OCI-LY7 (cell line): ENCODE data around the gene SMOC2. TPM values are rescaled to one million over a fixed set of nuclear protein-coding genes. Genes with fewer than 3 reads are reported as not detected.

Experiments used
- BruUV-seq: library from RNA; stranded (reverse); fragments of 400-500 nt; replicated peaks from 2 replicates; lab custom pipeline; 2021; lab: Mats Ljungman, UMichigan
- CTCF ChIA-PET: fragments of 300-600 bp; sonication (Branson Sonifier 250); formaldehyde crosslinking; loops from one replicate; lab custom pipeline; 2022; ENCODE audit warnings: antibody characterized with exemption; ENCODE audit not compliant: unreplicated experiment; lab: Charles Lee
- POLR2A ChIA-PET: fragments of 300-600 bp; sonication (Branson Sonifier 250); formaldehyde crosslinking; loops from one replicate; lab custom pipeline; 2022; ENCODE audit warnings: antibody characterized with exemption; lab: Charles Lee
- DNase-seq: peaks from one replicate; pipeline ENCODE4 v3.0.0-alpha.2; 2015; ENCODE audit warnings: low spot score
- H2AFZ ChIP-seq: fragments of 200-600 bp; sonication (generic), shearing (Covaris generic); 2 replicates; pipeline ENCODE4 v1.6.1; 2014; ENCODE audit warnings: mild to moderate bottlenecking, antibody characterized with exemption, low read length, moderate library complexity
- H3K27ac ChIP-seq: fragments of 200-600 bp; sonication (generic); 2 replicates; pipeline ENCODE4 v1.5.1; 2014; ENCODE audit warnings: mixed run types, low read depth, mild to moderate bottlenecking, moderate library complexity, low read length, inconsistent platforms; ENCODE audit not compliant: poor library complexity, severe bottlenecking
- H3K36me3 ChIP-seq: fragments of 200-600 bp; sonication (generic); 2 replicates; pipeline ENCODE4 v1.6.1; 2014; ENCODE audit warnings: mild to moderate bottlenecking, antibody characterized with exemption, low read length, moderate library complexity, mixed read lengths; ENCODE audit not compliant: insufficient read depth
- H3K4me1 ChIP-seq: fragments of 200-600 bp; sonication (generic); 2 replicates; pipeline ENCODE4 v1.5.1; 2014; ENCODE audit warnings: mild to moderate bottlenecking, low read length; ENCODE audit not compliant: insufficient read depth, poor library complexity, severe bottlenecking
- H3K4me2 ChIP-seq: fragments of 200-600 bp; sonication (generic); 2 replicates; pipeline ENCODE4 v1.6.1; 2014; ENCODE audit warnings: mild to moderate bottlenecking, low read length
- H3K4me3 ChIP-seq: fragments of 200-600 bp; sonication (generic); 2 replicates; pipeline ENCODE4 v1.5.1; 2014; ENCODE audit warnings: mild to moderate bottlenecking, low read depth, low read length; ENCODE audit not compliant: poor library complexity, severe bottlenecking
- H3K79me2 ChIP-seq: fragments of 200-600 bp; sonication (generic); 2 replicates; pipeline ENCODE4 v1.6.1; 2016; ENCODE audit warnings: low read depth, mild to moderate bottlenecking, low read length, moderate library complexity, mixed read lengths; ENCODE audit not compliant: insufficient read depth
- H3K9me2 ChIP-seq: fragments of 200-600 bp; sonication (generic); 2 replicates; pipeline ENCODE4 v1.6.1; 2016; ENCODE audit warnings: mild to moderate bottlenecking, low read length, mixed read lengths; ENCODE audit not compliant: insufficient read depth
- H3K9me3 ChIP-seq: fragments of 200-600 bp; sonication (generic); 2 replicates; pipeline ENCODE4 v1.6.1; 2014; ENCODE audit warnings: mild to moderate bottlenecking, mixed run types, low read length, mixed read lengths
- H4K20me1 ChIP-seq: fragments of 200-600 bp; sonication (generic); 2 replicates; pipeline ENCODE4 v1.6.1; 2014; ENCODE audit warnings: mild to moderate bottlenecking, antibody characterized with exemption, low read length, moderate library complexity, mixed read lengths; ENCODE audit not compliant: insufficient read depth
- CTCF ChIP-seq: fragments of 200-600 bp; sonication (generic); conservative IDR thresholded peaks from 2 replicates; pipeline ENCODE4 v1.5.1; 2014; ENCODE audit warnings: mild to moderate bottlenecking, antibody characterized with exemption, low read length, moderate library complexity, mixed read lengths
- EZH2phosphoT487 ChIP-seq: fragments of 200-600 bp; sonication (generic); IDR thresholded peaks from 2 replicates; pipeline ENCODE4 v1.6.1; 2018; ENCODE audit warnings: low read depth, borderline replicate concordance, mild to moderate bottlenecking, mixed run types, antibody characterized with exemption, low read length, moderate library complexity, mixed read lengths
- intact Hi-C: fragments of 100-400 bp; cut with micrococcal nuclease; formaldehyde crosslinking; loops from one replicate; pipeline ENCODE4 v1.10.0; 2022; ENCODE audit not compliant: unreplicated experiment
- total RNA-seq, 2 experiments: library from RNA; depleted of rRNA in 1 of 2; stranded (reverse); fragments of >200 nt in 1 of 2; shearing (Covaris generic) in 1 of 2; gene quantifications; 2 replicates each; pipeline ENCODE4 v1.2.3, GENCODE V29; 2014 to 2022

The SMOC2 gene
- total RNA-seq, 2 experiments from 2014 or later = not detected

- Histone ChIP-seq H3K9me3 (no peaks in the 10 kb centered on the region), H3K27ac (no peak overlapping the region)
These were observed 273.7 kb downstream of the SMOC2 start for GRCh38 chr6:168714547-168715260.

DNA sequence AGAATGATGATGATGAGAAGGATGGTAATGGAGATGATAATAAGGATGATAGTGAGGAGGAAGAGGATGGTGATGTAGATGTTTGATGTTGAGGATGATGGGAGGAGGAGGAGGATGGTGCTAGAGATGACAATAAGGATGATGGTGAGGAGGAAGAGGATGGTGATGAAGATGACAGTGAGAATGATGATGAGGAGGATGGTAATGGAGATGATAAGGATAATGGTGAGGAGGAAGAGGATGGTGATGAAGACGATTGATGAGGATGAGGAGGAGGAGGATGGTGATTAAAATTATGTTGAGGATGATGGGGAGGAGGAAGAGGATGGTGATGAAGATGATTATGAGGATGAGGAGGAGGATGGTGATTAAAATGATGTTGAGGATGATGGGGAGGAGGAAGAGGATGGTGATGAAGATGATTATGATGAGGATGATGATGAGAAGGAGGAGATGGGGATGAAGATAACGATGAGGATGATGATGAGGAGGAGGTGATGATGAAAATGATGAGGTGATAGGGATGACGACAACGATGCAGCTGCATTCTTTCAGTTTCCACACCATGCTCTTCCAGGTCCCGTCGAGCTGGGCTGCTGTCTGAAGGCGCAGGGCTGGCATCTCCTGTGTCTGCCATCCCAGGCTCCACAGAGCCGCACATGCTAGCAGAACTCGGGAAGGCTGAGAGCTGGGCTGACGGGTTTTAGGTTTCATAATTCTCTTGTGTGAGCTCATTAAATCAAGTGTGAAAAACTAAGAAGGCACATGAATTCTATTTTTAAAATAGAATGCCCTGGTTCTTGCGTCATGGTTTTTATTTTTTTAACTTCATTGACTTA is 274.9 kb downstream of the SMOC2 start:
- no peak overlapping the region for H2AFZ ChIP-seq
- H3K4me1 ChIP-seq = no peaks in the 10 kb centered on the region
- no TSS peak for BruUV-seq
- intact Hi-C loops = no loop called here
- no peaks in the 10 kb centered on the region for H4K20me1 ChIP-seq
- H3K4me2 ChIP-seq = no peak overlapping the region
- no peak for DNase-seq
- H3K27ac ChIP-seq = no peak overlapping the region
- no peaks in the 10 kb centered on the region for H3K79me2 ChIP-seq
- ChIA-PET CTCF (no interaction called here), POLR2A (no interaction called here)
- no peak for TF ChIP-seq EZH2phosphoT487
- TF ChIP-seq CTCF = no peak
- no peaks in the 10 kb centered on the region for H3K9me2 ChIP-seq
- no peak overlapping the region for H3K4me3 ChIP-seq
- H3K36me3 ChIP-seq = no peaks in the 10 kb centered on the region
- no peaks in the 10 kb centered on the region for H3K9me3 ChIP-seq

More at GRCh38 chr6:168714547-168715260, 273.7 kb downstream of the SMOC2 start:
- H3K4me3 ChIP-seq = no peak overlapping the region
- BruUV-seq = no TSS peak
- POLR2A ChIA-PET = no interaction called here
- H2AFZ ChIP-seq = no peak overlapping the region
- H3K36me3 ChIP-seq = no peaks in the 10 kb centered on the region
- H3K9me2 ChIP-seq = no peaks in the 10 kb centered on the region
- H3K4me1 ChIP-seq = no peaks in the 10 kb centered on the region
- no peaks in the 10 kb centered on the region for H3K79me2 ChIP-seq
- no peak overlapping the region for H3K4me2 ChIP-seq
- CTCF ChIA-PET = no interaction called here
- TF ChIP-seq EZH2phosphoT487 = no peak
- no peak for TF ChIP-seq CTCF
- intact Hi-C loops = no loop called here
- no peaks in the 10 kb centered on the region for H4K20me1 ChIP-seq
- DNase-seq = no peak
